ENCODE measurements around the gene RBM46. TPM values are rescaled to one million over a fixed set of nuclear protein-coding genes. Genes with fewer than 3 reads are reported as not detected.
"Not testable (repeated sequence)": the region's sequence is repeated elsewhere in the genome, so short reads cannot be mapped to it uniquely, and the experiment has no call there.

The RBM46 gene
- total RNA-seq, 1 experiment from 2014 or later, result 0.73 TPM

DNA sequence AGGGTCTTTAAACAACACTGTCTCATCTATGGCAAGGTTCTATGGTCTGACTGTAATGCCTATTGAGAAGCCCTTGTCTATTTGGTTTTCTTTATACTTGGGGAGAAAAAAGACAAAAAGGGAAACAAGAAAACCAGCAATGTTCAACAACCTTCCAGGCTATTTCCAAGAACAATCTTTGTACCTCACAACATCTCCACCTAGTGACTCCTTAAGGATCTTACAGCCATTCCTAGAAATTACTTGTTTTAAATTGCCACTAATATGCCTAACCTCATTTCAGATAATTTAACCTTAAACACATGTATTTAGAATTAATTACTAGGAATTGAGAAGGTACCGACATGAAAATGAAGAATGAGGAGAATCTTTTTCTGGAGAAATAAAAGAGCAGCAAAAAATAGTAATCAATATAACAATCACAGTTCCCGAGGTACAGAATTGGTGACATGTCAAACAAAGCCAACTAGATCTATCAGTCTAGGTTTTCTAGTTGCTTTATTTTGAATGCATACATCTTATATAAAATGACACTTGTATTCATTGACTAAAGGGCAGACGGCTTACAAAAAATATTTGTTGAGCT is 1.6 kb upstream of the RBM46 start:
- Histone ChIP-seq H3K27me3 (ENCODE audit: control insufficient read depth, insufficient read depth, low read length) (no peaks in the 10 kb centered on the region), H3K4me3 (ENCODE audit: insufficient read depth, low read depth, low read length) (no peak overlapping the region), H3K36me3 (replicated peaks; ENCODE audit: control insufficient read depth, insufficient read depth, low read length) (no peaks in the 10 kb centered on the region)
- DNase-seq, result peak; percentile 42

DNA sequence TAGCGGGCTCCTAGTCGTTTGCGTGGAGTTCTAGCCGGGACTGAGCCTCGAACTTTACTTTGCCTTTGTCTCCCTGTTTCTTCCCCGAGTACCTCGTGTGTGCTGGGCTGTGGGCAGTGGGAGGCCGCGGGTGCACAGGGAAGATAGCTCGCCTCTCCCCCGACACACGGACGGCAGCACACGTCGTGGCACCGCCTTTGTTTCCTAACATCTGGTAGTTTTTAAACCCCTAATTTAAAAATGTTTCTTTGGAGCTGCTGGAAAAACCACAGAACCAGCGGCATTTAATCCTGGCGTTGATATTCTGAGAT is 866 bp downstream of the RBM46 start:
- Histone ChIP-seq H3K27me3 (ENCODE audit: control insufficient read depth, insufficient read depth, low read length) (no peaks in the 10 kb centered on the region), H3K4me3 (ENCODE audit: insufficient read depth, low read depth, low read length) (peak overlapping the region; percentile 9; the same call in 1 of the 2 replicates), H3K36me3 (replicated peaks; ENCODE audit: control insufficient read depth, insufficient read depth, low read length) (no peaks in the 10 kb centered on the region)
- DNase-seq, result no peak

DNA sequence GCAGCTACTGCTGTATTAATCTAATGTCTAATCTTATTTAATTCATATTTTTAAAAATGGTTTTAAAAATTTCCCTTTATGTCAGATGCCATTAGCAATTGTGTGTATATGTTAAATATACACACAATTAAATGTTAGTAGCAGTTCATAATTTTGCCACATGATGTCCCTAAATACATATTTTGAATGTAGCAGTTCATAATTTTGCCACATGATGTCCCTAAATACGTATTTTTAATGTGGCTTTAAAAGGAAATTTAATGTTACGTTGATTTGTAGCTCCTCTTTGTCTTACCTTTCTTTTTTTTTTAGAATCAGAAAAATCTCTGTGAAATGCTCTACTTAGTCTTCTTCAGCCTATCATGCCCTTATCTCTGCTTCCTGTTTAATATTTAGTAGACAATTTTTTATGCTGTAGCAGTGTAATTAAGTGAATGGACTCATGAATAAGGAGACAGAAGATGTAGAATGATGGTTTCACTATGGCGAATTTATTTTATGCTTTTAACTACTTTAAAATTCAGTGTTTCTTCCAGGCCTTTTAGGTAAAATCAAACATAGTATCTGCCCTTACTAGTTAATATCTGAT is 26.1 kb downstream of the RBM46 start:
- H3K4me3 ChIP-seq (ENCODE audit: insufficient read depth, low read depth, low read length), result no peak overlapping the region
- H3K27me3 ChIP-seq (ENCODE audit: control insufficient read depth, insufficient read depth, low read length), result no peaks in the 10 kb centered on the region
- no peak for DNase-seq
- H3K36me3 ChIP-seq (replicated peaks; ENCODE audit: control insufficient read depth, insufficient read depth, low read length), result no peaks in the 10 kb centered on the region

- Histone ChIP-seq H3K4me3 (ENCODE audit: insufficient read depth, low read depth, low read length) (no peak overlapping the region), H3K27me3 (ENCODE audit: control insufficient read depth, insufficient read depth, low read length) (no peaks in the 10 kb centered on the region; the same call in 1 of the 2 replicates)
Observed at GRCh38 chr4:154818230-154818629, 37.2 kb downstream of the RBM46 start.

DNA sequence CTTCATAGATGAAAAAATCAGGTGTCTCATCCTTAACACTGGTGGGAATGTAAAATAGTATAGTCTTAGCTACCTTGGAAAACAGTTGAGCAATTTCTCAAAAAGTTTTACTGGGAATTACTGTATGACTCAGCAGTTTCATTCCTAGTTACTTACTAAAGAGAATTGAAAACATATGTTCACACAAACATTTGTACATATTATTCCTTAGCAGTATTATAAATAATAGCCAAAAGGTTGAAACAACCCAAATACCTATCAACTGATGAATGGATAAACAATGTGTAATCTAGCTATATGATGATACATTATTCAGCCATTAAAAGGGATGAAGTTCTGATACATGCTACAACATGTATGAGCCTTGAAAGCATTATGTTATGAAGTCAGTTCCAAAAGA is 41.7 kb downstream of the RBM46 start:
- no peak for DNase-seq
- H3K27me3 ChIP-seq (ENCODE audit: control insufficient read depth, insufficient read depth, low read length), result no peaks in the 10 kb centered on the region
- H3K36me3 ChIP-seq (replicated peaks; ENCODE audit: control insufficient read depth, insufficient read depth, low read length), result no peaks in the 10 kb centered on the region
- no peak overlapping the region for H3K4me3 ChIP-seq (ENCODE audit: insufficient read depth, low read depth, low read length)

More at GRCh38 chr4:154818230-154818629, 37.2 kb downstream of the RBM46 start:
- H3K36me3 ChIP-seq (replicated peaks; ENCODE audit: control insufficient read depth, insufficient read depth, low read length), result no peaks in the 10 kb centered on the region
- DNase-seq, result no peak

GRCh38 chr4:154836030-154836429 is 55.0 kb downstream of the RBM46 start:
- no peaks in the 10 kb centered on the region for H3K27me3 ChIP-seq (ENCODE audit: control insufficient read depth, insufficient read depth, low read length)
- no peak overlapping the region for H3K4me3 ChIP-seq (ENCODE audit: insufficient read depth, low read depth, low read length)
- no peak for DNase-seq
- H3K36me3 ChIP-seq (replicated peaks; ENCODE audit: control insufficient read depth, insufficient read depth, low read length), result no peaks in the 10 kb centered on the region

GRCh38 chr4:154836513-154836912 is 55.4 kb downstream of the RBM46 start:
- Histone ChIP-seq H3K4me3 (ENCODE audit: insufficient read depth, low read depth, low read length) (no peak overlapping the region), H3K36me3 (replicated peaks; ENCODE audit: control insufficient read depth, insufficient read depth, low read length) (no peaks in the 10 kb centered on the region), H3K27me3 (ENCODE audit: control insufficient read depth, insufficient read depth, low read length) (no peaks in the 10 kb centered on the region)
- peak; percentile 19 for DNase-seq

GRCh38 chr4:154838155-154838554 is 57.1 kb downstream of the RBM46 start:
- no peak for DNase-seq
- no peak overlapping the region for H3K4me3 ChIP-seq (ENCODE audit: insufficient read depth, low read depth, low read length)
- H3K36me3 ChIP-seq (replicated peaks; ENCODE audit: control insufficient read depth, insufficient read depth, low read length), result no peaks in the 10 kb centered on the region
- no peaks in the 10 kb centered on the region for H3K27me3 ChIP-seq (ENCODE audit: control insufficient read depth, insufficient read depth, low read length)

- Histone ChIP-seq H3K36me3 (replicated peaks; ENCODE audit: control insufficient read depth, insufficient read depth, low read length) (no peaks in the 10 kb centered on the region), H3K4me3 (ENCODE audit: insufficient read depth, low read depth, low read length) (no peak overlapping the region), H3K27me3 (ENCODE audit: control insufficient read depth, insufficient read depth, low read length) (no peaks in the 10 kb centered on the region)
- peak; percentile 6 for DNase-seq
Observed at GRCh38 chr4:154838694-154839093, 57.6 kb downstream of the RBM46 start.

- Histone ChIP-seq H3K36me3 (replicated peaks; ENCODE audit: control insufficient read depth, insufficient read depth, low read length) (no peaks in the 10 kb centered on the region), H3K27me3 (ENCODE audit: control insufficient read depth, insufficient read depth, low read length) (no peaks in the 10 kb centered on the region), H3K4me3 (ENCODE audit: insufficient read depth, low read depth, low read length) (no peak overlapping the region)
- DNase-seq, result no peak
Observed at GRCh38 chr4:154854362-154854761, 73.3 kb downstream of the RBM46 start.

- no peak for DNase-seq
Observed at GRCh38 chr4:154858166-154858565, 77.1 kb downstream of the RBM46 start.

DNA sequence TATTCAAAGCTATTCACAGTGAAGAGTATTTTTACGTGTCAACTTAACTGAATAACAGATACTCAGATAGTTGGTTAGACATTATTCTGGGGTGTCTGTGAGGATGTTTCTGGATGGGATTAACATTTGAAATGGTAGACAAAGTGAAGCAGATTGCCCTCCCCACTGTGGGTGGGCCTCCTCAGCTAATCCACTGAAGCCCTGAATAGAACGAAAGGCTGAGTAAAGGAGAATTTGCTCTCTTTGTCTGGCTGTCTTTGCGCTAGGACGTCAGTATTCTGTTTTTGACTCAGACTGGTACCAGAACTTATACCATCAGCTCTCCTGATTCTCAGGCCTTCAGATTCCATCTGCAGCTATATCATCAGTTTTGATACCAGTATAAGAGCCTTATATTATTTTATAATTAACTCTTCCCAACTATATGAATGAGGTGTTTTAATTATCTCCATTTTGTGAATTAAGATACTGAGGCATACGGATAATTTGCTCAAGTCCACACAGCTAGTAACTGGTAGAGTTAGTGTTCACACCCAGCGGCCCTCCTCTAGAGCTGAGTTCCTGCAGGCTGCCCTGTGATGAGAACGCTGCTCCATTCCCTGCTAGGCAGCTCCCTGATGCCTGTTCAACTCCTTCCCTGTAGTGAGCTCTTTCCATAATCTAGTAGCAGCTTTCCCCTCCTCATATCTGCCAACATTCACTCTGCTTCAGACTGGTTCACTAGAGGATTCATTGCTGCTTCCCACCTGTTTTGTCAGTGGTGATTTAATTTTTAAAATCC is 87.5 kb downstream of the RBM46 start:
- DNase-seq, result no peak
- no peaks in the 10 kb centered on the region for H3K36me3 ChIP-seq (replicated peaks; ENCODE audit: control insufficient read depth, insufficient read depth, low read length)
- H3K4me3 ChIP-seq (ENCODE audit: insufficient read depth, low read depth, low read length), result no peak overlapping the region
- H3K27me3 ChIP-seq (ENCODE audit: control insufficient read depth, insufficient read depth, low read length), result no peaks in the 10 kb centered on the region

More at GRCh38 chr4:154858166-154858565, 77.1 kb downstream of the RBM46 start:
- no peaks in the 10 kb centered on the region for H3K36me3 ChIP-seq (replicated peaks; ENCODE audit: control insufficient read depth, insufficient read depth, low read length)
- H3K27me3 ChIP-seq (ENCODE audit: control insufficient read depth, insufficient read depth, low read length), result no peaks in the 10 kb centered on the region
- no peak overlapping the region for H3K4me3 ChIP-seq (ENCODE audit: insufficient read depth, low read depth, low read length)

- Histone ChIP-seq H3K27me3 (ENCODE audit: control insufficient read depth, insufficient read depth, low read length) (no peaks in the 10 kb centered on the region), H3K36me3 (replicated peaks; ENCODE audit: control insufficient read depth, insufficient read depth, low read length) (no peaks in the 10 kb centered on the region), H3K4me3 (ENCODE audit: insufficient read depth, low read depth, low read length) (no peak overlapping the region)
- DNase-seq, result no peak
Observed at GRCh38 chr4:154869301-154869700, 88.2 kb downstream of the RBM46 start.

GRCh38 chr4:154872198-154872597 is 91.1 kb downstream of the RBM46 start:
- Histone ChIP-seq H3K36me3 (replicated peaks; ENCODE audit: control insufficient read depth, insufficient read depth, low read length) (no peaks in the 10 kb centered on the region), H3K4me3 (ENCODE audit: insufficient read depth, low read depth, low read length) (no peak overlapping the region), H3K27me3 (ENCODE audit: control insufficient read depth, insufficient read depth, low read length) (no peaks in the 10 kb centered on the region)
- DNase-seq, result no peak

- not testable (repeated sequence) for H3K36me3 ChIP-seq (replicated peaks; ENCODE audit: control insufficient read depth, insufficient read depth, low read length); H3K4me3 ChIP-seq (ENCODE audit: insufficient read depth, low read depth, low read length); H3K27me3 ChIP-seq (ENCODE audit: control insufficient read depth, insufficient read depth, low read length); DNase-seq
Observed at GRCh38 chr4:154874049-154874448, 93.0 kb downstream of the RBM46 start.
